Sciatic nerve (tissue), 2 donors: ENCODE data around the gene UNC79. TPM values are rescaled to one million over a fixed set of nuclear protein-coding genes. Genes with fewer than 3 reads are reported as not detected.
A peak's percentile ranks its signal among the peaks of the same experiment; 100 is the strongest.
"Not testable (repeated sequence)": the region's sequence is repeated elsewhere in the genome, so short reads cannot be mapped to it uniquely, and the experiment has no call there.

Experiments used
- ATAC-seq: fragments of 200-7000 bp; cut with Tn5 transposase; one replicate; pipeline ENCODE4 v1.9.1; 2020; ENCODE audit warnings: mild to moderate bottlenecking, moderate library complexity
- DNase-seq: peaks from one replicate; pipeline ENCODE4 v3.0.0-alpha.2; 2020; ENCODE audit warnings: low spot score
- intact Hi-C: fragments of 100-400 bp; cut with DNase I; formaldehyde crosslinking; loops from one replicate; pipeline ENCODE4 v1.14.2; 2022
- total RNA-seq: library from RNA; stranded (reverse); fragmentation: NEBNext Ultra II Directional; extraction: Animal tissue kit (Norgen Biotek cat#: 25700); gene quantifications from one replicate; pipeline ENCODE4 v1.2.1, GENCODE V29; 2021
- donor health status: DM: no; HTN: no; CAD: no.
- donor health status: DM: no; HTN: no; CAD: no.

The UNC79 gene
- total RNA-seq, 1 donor from 2014 or later: 0.62 TPM

DNA sequence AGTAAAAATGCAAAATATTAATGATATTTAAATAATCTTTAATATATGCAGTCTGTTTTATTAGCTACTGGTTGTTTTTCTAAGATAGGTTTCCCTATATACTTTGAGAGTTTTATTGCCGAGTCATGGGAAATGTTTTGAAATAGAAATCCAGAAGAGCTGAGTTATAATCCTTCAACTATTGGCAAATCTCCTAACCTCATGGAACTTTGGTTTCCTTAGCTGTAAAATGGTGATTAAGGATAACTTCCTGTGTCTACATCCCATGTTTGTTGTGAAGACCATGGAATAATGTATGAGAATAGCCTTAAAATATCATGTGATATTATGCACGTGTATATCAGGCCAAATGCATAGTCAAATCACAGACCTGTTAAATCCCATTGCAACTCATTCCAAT is 51.0 kb downstream of the UNC79 start:
- intact Hi-C loops: no loop called here
- ATAC-seq: no peak
- DNase-seq: no peak

DNA sequence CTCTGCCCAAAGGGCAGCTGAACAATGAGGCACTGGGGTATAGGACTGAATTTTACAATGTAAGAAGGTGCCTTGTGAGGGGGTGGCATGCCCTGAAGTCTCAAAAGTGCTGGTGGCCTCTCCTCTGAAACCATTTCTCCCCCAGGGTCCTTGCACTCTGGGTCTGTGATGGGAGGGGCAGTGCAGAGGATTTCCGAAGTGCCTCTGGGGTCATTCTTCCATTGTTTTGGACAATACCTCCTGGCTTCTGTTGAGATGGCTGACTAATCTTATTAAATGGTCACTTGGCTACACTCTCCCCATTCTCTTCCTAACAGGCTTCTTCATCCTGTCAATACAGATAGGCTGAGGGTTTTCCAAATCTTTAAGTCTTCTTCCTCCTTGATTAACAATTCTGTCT is 59.3 kb downstream of the UNC79 start:
- intact Hi-C loops: no loop called here
- DNase-seq (no peak), ATAC-seq (no peak)

DNA sequence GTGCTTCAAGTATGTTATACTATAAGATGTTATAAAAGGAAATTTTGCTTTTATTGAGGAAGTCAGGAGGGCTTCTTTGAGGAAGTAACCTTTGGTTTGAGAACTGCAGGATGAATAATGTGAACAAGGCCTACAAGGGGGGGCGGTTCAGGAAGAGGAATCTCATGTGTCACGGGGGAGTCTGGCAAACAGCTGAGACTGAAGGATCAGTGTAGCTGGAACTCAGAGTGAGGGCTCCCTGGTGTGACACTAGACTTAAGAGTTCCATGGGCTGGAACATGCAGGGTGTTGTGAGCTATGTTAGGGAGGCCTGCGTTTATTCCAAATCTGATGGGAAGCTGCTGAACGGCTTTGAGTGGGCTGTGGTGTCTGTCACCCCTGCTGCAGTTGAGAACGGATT is 62.3 kb downstream of the UNC79 start:
- no peak for DNase-seq
- no peak for ATAC-seq
- intact Hi-C loops: no loop called here

DNA sequence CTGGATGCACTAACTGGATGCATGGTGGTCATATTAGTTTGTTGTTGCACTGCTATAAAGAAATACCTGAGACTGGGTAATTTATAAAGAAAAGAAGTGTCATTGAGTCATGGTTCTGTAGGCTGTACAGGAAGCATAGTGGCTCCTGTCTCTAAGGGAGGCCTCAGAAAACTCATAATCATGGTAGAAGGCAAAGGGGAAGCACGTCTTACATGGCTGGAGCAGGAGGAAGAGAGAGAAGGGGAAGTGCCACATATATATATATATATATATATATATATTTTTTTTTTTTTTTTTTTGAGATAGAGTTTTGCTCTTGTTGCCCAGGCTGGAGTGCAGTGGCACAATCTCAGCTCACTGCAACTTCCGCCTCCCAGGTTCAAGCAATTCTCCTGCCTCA is 62.9 kb downstream of the UNC79 start:
- intact Hi-C loops, ATAC-seq, DNase-seq: not testable (repeated sequence)

DNA sequence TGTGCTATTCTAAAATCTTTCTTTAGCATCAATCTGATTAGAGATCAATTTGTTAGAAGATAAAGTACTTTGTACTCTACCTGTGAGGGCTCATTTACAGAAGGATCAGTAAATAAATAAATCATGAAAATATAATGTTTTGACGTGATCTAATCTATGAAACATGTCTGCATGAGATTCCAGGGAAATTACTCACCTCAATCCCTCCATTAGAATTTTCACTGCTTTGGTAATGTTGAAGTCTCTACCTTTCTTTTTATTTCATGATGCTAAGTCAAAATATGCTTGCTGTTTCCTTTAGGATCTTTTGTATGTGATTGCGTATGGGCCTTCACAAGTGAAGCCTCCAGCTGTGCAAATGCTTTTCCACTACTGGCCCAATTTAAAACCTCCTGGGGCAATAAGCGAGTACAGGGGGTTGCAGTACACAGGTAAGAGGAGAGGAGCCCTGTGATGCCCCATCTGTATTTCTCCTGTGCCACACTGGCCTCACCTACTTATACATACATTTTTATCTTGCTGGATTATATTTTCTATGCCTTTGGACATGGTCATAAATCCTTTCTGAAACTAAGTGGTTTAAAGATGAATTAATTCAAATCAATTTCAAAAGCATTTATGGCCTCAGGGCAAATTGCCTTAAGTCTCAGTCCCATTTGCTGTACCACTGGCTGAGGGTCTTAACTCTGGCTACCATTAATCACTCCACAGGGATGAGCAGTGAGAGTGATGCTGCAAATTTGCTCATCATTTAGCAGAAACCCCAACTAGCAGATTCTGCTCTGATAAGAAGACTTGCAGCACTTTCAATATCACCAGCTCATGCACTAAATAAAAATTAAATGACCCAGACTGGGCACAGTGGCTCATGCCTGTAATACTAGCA is 66.4 kb downstream of the UNC79 start:
- intact Hi-C loops: no loop called here
- DNase-seq (no peak), ATAC-seq (no peak)

DNA sequence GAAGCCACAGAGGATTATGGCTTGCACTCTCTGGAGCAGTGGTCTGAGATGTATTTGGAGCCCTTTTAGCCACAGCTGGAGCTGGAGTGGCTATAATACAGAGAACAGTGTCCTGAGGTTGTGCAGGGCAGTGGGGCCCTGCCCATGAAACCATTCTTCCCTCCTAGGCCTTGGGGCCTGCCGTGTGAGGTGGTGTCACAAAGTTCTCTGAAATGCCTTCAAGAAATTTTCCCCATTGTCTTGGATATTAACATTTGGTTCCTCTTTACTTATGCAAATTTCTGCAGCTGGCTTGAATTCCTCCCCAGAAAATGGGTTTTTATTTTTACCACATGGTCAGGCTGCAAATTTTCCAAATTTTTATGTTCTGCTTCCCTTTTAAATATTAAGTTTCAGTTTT is 79.3 kb downstream of the UNC79 start:
- ATAC-seq (no peak), DNase-seq (no peak)
- intact Hi-C loops: no loop called here

DNA sequence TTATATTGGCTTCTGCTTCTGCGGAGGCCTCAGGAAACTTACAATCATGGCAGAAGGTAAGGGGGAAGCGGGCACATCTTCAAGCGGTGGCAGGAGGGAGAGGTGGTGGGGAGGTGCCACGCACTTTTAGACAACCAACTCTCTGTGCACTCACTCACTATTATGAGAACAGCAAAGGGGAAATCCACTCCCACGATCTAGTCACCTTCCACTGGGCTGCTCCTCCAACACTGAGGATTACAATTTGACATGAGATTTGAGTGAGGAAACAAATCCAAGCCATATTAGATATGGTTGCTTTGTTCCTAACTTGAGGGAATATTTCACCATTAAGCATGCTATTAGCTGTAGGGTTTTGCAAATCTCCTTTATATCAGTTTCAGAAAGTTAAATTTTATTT is 80.3 kb downstream of the UNC79 start:
- ATAC-seq: no peak
- intact Hi-C loops: no loop called here
- no peak for DNase-seq

DNA sequence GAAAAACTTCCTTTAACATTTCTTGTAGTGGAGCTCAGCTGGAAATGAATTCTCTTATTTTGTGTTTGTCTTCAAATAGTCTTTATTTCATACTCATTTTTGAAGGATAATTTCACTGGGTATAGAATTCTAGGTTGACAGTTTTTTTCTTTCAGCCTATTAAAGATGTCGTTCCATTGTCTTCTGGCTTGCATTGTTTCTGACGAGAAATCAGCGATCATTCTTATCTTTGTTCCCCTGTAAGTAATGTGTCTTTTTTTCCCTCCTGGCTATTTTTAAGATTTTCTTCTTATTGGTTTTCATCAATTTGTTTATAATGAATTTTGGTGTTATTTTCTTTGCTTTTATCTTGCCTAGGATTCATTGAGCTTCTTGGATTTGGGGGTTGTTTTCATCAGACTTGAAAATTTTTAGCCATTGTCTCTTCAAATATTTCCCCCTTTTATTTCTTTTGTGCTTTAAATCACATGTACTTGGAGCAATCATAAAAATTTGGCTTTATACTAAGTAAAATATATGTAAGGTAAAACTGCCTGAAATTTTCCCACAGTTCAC is 89.4 kb downstream of the UNC79 start:
- intact Hi-C loops: no loop called here
- ATAC-seq: no peak
- DNase-seq: no peak

DNA sequence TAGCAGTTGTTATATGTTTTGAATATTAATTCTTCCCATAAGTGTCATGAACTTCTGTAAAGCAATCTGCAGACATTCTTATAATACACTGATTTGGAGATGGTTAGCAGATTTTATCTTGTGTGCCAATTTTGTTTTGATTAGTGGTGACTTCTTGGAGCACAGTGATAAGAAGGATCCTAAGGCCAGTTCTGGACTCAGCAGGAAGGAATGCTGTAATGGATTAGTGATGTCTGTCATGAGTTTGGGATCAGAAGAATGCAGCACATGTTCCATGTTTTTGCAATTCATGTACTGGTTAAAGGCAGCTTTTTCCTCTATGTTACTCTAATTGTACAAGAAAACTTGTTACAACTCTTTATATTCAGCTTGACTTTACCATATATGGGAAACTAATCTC is 91.5 kb downstream of the UNC79 start:
- no peak for DNase-seq
- no peak for ATAC-seq
- intact Hi-C loops: no loop called here

DNA sequence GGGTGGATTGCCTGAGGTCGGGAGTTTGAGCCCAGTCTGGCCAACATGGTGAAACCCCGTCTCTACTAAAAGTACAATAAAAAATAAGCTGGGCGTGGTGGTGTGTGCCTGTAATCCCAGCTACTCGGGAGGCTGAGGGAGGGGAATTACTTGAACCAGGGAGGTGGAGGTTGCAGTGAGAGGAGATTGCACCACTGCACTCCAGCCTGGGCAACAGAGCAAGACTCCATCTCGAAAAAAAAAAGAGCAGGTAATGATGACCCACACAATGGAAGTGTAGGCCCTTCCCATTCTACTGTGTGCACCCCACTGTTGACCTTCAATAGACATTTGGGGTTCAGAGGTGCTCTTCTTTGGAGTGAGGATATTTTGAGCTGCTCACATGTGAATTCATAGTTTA is 94.5 kb downstream of the UNC79 start:
- ATAC-seq, intact Hi-C loops, DNase-seq: not testable (repeated sequence)

DNA sequence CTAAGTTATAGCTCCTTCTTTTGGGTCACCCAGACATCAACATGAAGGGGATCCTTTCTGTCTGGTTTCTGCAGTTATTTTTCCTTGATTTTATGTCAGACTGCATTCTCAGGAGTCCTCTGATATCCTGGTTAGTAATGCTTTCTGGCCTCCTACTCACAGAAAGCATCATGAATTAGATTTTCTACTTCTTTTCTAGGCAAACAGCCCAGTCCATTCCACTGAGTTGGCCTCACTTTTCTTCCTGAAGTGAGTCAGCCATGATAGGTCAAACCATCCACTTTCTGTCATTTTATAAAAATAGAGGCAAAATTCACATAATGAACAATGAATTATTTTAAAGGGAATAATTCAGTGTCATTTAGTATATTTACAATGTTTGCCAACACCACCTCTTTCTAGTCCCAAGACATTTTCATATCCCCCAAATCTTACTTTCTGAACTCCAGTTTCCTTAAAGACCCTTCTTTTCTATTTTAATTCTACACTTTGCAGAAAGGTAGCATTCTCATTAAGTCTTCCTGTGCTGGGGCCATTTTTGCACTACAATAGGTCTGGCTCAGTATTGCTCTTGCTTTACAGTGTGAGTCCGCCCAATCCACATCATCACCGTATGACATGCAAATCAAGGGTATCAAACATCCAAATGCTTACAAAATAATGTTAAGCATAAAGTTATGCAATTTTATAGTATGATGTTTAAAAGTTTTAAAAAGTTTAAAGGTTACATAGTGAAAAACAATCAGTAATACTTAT is 95.1 kb downstream of the UNC79 start:
- intact Hi-C loops: no loop called here
- no peak for DNase-seq
- ATAC-seq: no peak

DNA sequence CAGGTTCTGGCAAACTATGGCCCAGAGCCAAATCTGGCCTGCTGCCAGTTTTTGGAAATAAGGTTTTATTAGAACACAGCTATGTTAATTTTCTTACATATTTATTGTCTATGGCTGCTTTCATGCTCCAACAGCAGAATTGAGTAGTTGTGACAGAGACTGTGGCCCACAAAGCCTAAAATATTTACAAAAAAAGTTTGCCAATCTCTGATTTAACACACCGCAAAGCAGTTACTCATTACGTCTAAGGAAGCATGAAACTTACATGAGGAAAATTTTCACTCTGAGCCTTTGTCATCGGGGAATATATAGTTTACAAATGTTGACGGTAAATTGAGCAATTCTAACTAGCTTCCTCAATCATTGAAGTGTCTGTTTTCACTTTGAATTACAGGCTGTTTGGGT is 96.5 kb downstream of the UNC79 start:
- intact Hi-C loops: no loop called here
- DNase-seq (no peak), ATAC-seq (no peak)

DNA sequence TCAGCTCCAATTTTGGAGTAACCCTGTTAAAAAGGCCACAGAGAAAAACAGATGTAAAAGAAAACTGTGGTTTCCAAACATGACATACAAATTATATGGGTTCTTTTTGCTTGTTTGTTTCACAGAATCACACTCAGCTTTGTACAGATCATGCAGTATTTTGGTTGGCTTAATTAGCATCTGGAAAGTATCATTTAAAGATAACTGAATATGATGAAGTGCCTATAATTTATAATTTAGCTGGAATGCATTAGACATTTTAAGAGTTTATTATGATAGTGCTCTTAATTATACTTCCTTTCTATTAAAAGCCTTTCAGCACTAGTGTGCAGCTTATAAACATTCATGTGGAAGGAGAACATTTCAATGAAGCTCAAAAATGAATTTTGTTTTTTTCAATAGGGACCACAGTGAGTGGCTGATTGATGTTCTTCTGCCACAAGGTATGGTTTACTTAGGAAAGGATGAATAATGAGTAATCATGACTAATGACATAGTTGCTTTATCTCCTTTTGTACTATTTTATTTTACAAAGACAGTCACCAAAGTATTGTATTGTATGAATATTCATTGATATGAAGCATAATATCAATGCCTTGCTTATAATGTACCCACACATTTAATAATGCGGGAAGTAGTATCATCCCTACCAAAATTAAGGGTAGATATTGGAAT is 98.3 kb downstream of the UNC79 start:
- intact Hi-C loops: no loop called here
- no peak for ATAC-seq
- DNase-seq: no peak

DNA sequence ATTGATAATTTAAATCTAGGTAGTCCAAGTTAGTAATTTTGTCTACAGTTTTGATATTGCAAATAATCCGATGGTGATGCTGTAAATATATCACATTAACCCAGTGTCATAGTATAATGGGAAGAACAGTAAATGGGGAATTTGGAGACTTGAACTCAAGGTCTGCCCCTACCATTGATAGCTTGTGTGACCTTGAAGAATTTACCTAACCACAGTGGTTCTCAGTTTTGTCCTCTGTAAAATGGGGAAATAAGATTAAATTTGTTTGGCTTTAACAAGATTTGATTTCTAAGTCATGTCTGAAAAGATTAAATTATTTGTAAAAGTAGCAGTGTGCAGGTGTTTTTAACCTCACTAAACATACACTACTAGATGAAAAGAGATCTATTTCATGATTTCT is 100.9 kb downstream of the UNC79 start:
- intact Hi-C loops: no loop called here
- ATAC-seq (no peak), DNase-seq (no peak)

DNA sequence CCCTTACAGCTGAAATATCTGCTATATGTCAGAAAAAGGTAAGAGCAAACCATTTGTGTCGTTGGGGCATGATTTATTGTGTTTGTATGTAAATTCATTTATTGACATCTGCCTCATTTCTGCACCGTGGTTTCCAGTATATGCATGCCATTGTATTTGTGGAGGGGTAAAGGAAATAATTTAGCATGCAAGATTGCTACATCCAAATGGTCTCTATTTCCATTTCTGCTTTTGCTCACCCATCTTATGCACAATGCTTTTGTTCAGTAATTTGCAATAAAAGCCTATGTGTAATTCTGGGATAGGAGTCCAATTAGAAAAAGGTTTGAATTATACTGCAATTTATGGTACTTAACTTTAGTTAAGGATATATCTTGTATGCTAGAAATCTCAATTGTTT is 101.8 kb downstream of the UNC79 start:
- DNase-seq (no peak), ATAC-seq (no peak)
- intact Hi-C loops: no loop called here

DNA sequence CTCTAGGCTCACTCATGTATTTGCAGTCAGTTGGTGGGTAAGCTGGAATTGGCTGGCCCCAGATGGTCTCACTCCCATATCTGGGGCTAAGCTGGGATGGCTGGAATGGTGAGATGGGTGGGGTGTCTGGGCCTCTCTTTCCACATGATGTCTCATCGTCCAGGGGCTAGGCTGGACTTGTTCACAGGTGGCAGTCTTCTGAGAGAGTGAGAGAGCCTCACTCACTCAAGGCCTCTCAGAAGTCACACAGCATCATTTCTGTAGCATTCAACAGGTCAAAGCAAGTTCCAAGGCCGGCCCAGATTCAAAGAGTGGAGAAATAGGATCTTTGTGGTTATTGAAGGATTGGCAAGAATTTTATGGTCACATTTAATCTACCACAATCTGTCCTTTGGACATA is 102.7 kb downstream of the UNC79 start:
- ATAC-seq: no peak
- intact Hi-C loops: no loop called here
- DNase-seq: no peak

DNA sequence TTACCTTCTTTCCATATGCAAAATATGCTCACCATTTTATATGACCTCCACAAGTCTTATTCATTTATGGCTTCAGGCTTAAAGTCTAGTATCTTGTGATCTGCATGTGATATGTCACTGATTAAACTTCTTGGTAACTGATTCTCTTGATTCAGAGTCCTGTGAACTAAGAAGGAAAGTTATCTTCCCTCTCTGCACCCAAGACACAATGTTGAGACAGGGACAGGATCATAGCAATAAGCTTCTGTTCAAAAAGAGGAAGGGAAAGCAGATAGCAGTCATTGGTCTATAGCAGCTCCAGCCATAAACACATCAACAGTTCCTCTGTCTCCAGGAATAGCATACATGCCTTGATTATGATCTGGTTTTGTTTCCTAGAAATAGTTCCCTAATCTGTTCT is 103.1 kb downstream of the UNC79 start:
- DNase-seq (no peak), ATAC-seq (peak; percentile 81)
- intact Hi-C loops: no loop called here

DNA sequence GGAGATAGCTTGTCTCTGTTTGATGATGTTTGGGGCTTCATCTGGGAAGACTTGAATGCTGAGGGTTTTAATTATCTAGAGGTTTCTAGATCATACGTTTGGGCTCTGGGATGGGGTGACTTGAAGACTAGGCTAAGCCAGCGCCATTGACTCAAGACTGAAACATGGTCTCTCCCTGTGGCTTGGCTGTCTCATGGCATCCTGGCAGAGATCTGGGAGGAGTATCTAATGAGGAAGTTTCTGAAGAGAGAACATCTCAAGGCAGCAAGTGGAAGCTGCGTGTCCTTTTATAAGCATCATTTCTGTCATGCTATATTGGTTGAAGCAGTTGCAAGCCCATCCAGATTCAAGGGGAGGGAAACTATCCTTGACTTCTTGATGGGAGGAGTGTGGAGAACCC is 104.8 kb downstream of the UNC79 start:
- intact Hi-C loops: no loop called here
- ATAC-seq (no peak), DNase-seq (no peak)

DNA sequence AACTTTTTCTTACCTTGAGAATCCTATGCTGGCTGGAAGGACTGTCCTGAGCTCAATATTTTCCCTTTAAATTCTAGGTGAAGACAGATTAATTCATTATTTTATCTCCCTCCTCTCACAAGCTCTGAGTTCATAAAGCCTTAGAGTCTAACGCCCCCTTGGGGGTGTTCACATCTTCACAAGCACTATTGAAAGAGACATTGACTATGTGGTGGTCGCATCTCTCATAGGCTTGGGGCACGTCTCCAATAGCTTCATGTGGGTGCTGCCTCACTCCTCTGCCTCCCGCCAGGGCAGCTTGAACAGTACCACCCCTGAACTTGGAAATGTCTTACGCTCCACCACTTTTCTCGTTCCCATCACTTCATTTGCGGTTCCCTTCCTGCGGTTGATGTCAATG is 106.2 kb downstream of the UNC79 start:
- no peak for DNase-seq
- intact Hi-C loops: no loop called here
- no peak for ATAC-seq

DNA sequence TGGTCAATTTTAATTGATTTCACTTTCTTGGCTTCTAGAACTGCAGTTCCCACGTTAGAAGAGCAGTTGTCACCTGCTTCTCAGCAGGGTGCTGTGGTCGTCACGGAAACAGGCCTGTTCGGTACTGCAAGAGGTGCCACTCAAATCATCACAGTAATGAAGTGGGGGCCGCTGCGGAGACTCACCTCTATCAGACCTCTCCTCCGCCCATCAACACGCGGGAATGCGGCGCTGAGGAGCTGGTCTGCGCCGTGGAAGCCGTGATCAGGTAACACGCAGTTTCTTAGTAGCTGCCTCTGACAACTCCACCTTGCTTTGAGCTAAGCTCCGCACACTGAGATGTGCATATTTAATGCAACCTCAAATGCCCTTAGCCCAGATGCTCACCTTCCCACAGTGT is 107.2 kb downstream of the UNC79 start:
- intact Hi-C loops: no loop called here
- DNase-seq: no peak
- ATAC-seq: no peak
